Thyroid gland (tissue), 4 donors: ENCODE data around the gene TMPRSS4. TPM values are rescaled to one million over a fixed set of nuclear protein-coding genes. Genes with fewer than 3 reads are reported as not detected.

Experiments used
- DNase-seq, 2 donors: peaks; one replicate each; pipeline ENCODE4 v3.0.0-alpha.2; 2019
- H3K27ac ChIP-seq, 3 donors: fragments of 200-600 bp; sonication (generic); 1 replicate in 2 of 3; 2 replicates in 1 of 3; pipeline ENCODE4 v1.5.1; 2016 to 2019; ENCODE audit warnings: mild to moderate bottlenecking in 1 of 3, moderate library complexity in 1 of 3
- H3K27me3 ChIP-seq: fragments of 200-600 bp; sonication (generic); one replicate; pipeline ENCODE4 v1.5.1; 2019
- H3K36me3 ChIP-seq, 2 donors: fragments of 200-600 bp; sonication (generic); one replicate each; pipeline ENCODE4 v1.5.1; 2016 to 2019
- H3K4me1 ChIP-seq, 2 donors: fragments of 200-600 bp; sonication (generic); one replicate each; pipeline ENCODE4 v1.5.1; 2017 to 2019
- H3K4me3 ChIP-seq, 3 donors: fragments of 200-600 bp; sonication (generic); replicated peaks in 1 of 3; 1 replicate in 2 of 3; 2 replicates in 1 of 3; pipeline ENCODE4 v1.5.1; 2016; ENCODE audit warnings: mild to moderate bottlenecking in 1 of 3
- H3K9me3 ChIP-seq: fragments of 200-600 bp; sonication (generic); one replicate; pipeline ENCODE4 v1.5.1; 2017
- CTCF ChIP-seq, 6 experiments: fragments of 200-600 bp in 3 of 6; fragments of 450-650 bp in 3 of 6; sonication (generic) in 3 of 6; IDR thresholded peaks; one replicate each; pipeline ENCODE4 v1.5.1; 2016 to 2019; ENCODE audit warnings: antibody characterized with exemption in 6 of 6, mild to moderate bottlenecking in 2 of 6, inconsistent platforms in 1 of 6, moderate library complexity in 1 of 6
- POLR2A ChIP-seq, 2 donors: fragments of 450-650 bp; IDR thresholded peaks; one replicate each; pipeline ENCODE4 v1.6.1; 2017; ENCODE audit warnings: antibody characterized with exemption in 2 of 2, mild to moderate bottlenecking in 2 of 2, moderate library complexity in 1 of 2
- WGBS, 2 donors: methylation state at CpG; one replicate each; pipeline ENCODE4 v1.1.5; 2017; 5-methylcytosine and 5-hydroxymethylcytosine counted together
- intact Hi-C: fragments of 100-400 bp; cut with DNase I; formaldehyde crosslinking; loops from one replicate; pipeline ENCODE4 v1.15.1; 2023
- total RNA-seq, 4 donors: library from RNA; depleted of rRNA; stranded (reverse); fragments of >200 nt; gene quantifications; one replicate each; pipeline ENCODE4 v1.2.3, GENCODE V29; 2016

The TMPRSS4 gene
- total RNA-seq, 4 donors from 2014 or later = 0.83 to 1.5 (median 1.1) TPM; not detected in 1

- Histone ChIP-seq H3K27me3 (peaks cover 6% of the 10 kb centered on the region), H3K36me3 (no peaks in the 10 kb centered on the region), H3K4me1 (peaks cover 5 to 11% of the 10 kb centered on the region in 2 donors), H3K27ac (no peak overlapping the region), H3K4me3 (no peak overlapping the region), H3K9me3 (no peaks in the 10 kb centered on the region)
- intact Hi-C loops = no loop called here
- TF ChIP-seq CTCF (IDR thresholded peaks at IDR 0.05) = no peak
- no peak for TF ChIP-seq POLR2A (IDR thresholded peaks at IDR 0.05)
- no peak for DNase-seq
- WGBS, 2 donors = 38 to 45% methylated on average over 8 to 10 of the region's 10 CpGs
Measured at GRCh38 chr11:118157186-118157895, 80.5 kb downstream of the TMPRSS4 start.

- H3K36me3 ChIP-seq = no peaks in the 10 kb centered on the region
- no peaks in the 10 kb centered on the region for H3K4me1 ChIP-seq
- no peak overlapping the region for H3K4me3 ChIP-seq
- intact Hi-C loops = no loop called here
- TF ChIP-seq POLR2A (IDR thresholded peaks at IDR 0.05) = no peak
- no peak for TF ChIP-seq CTCF (IDR thresholded peaks at IDR 0.05)
- no peaks in the 10 kb centered on the region for H3K27me3 ChIP-seq
- no peak overlapping the region for H3K27ac ChIP-seq
- no peaks in the 10 kb centered on the region for H3K9me3 ChIP-seq
- WGBS, 2 donors = 49 to 54% methylated on average over 6 of the region's 6 CpGs
- DNase-seq = no peak
Measured at GRCh38 chr11:118161786-118162185, 84.9 kb downstream of the TMPRSS4 start.

GRCh38 chr11:118162846-118163245, 86.0 kb downstream of the TMPRSS4 start:
- intact Hi-C loops = no loop called here
- Histone ChIP-seq H3K4me1 (no peaks in the 10 kb centered on the region), H3K27ac (no peak overlapping the region), H3K9me3 (no peaks in the 10 kb centered on the region), H3K27me3 (no peaks in the 10 kb centered on the region), H3K36me3 (no peaks in the 10 kb centered on the region), H3K4me3 (no peak overlapping the region)
- TF ChIP-seq POLR2A (IDR thresholded peaks at IDR 0.05) (no peak), CTCF (IDR thresholded peaks at IDR 0.05) (no peak)
- WGBS, 2 donors = 84 to 89% methylated on average over 3 of the region's 3 CpGs
- DNase-seq = no peak

- Histone ChIP-seq H3K4me3 (no peak overlapping the region), H3K27ac (no peak overlapping the region), H3K9me3 (no peaks in the 10 kb centered on the region), H3K27me3 (no peaks in the 10 kb centered on the region), H3K4me1 (no peaks in the 10 kb centered on the region), H3K36me3 (no peaks in the 10 kb centered on the region)
- DNase-seq = no peak
- 59 to 63% methylated on average over 5 of the region's 5 CpGs for WGBS, 2 donors
- TF ChIP-seq CTCF (IDR thresholded peaks at IDR 0.05) = no peak
- TF ChIP-seq POLR2A (IDR thresholded peaks at IDR 0.05) = no peak
- intact Hi-C loops = no loop called here
Measured at GRCh38 chr11:118163494-118163893, 86.6 kb downstream of the TMPRSS4 start.

- Histone ChIP-seq H3K9me3 (no peaks in the 10 kb centered on the region), H3K27ac (no peak overlapping the region), H3K27me3 (no peaks in the 10 kb centered on the region), H3K36me3 (no peaks in the 10 kb centered on the region), H3K4me1 (no peaks in the 10 kb centered on the region), H3K4me3 (no peak overlapping the region)
- 59 to 66% methylated on average over 2 of the region's 2 CpGs for WGBS, 2 donors
- intact Hi-C loops = no loop called here
- DNase-seq = no peak
- TF ChIP-seq POLR2A (IDR thresholded peaks at IDR 0.05) (no peak), CTCF (IDR thresholded peaks at IDR 0.05) (no peak)
Measured at GRCh38 chr11:118164885-118165284, 88.0 kb downstream of the TMPRSS4 start.
